NCI-H2227 (cell line): Measurements from ENCODE around the gene SOS2.
"Not testable (repeated sequence)": the region's sequence is repeated elsewhere in the genome, so short reads cannot be mapped to it uniquely, and the experiment has no call there.

Source experiments
- DNase-seq: peaks from one replicate; lab custom pipeline; 2025; ENCODE audit not compliant: unreplicated experiment; lab: John Stamatoyannopoulos, UW

Gene SOS2

GRCh38 chr14:50228313-50228712, 3.1 kb downstream of the SOS2 start:
- no peak for DNase-seq

- DNase-seq = peak; percentile 3
These were observed 5.4 kb downstream of the SOS2 start for GRCh38 chr14:50225974-50226297.

- no peak for DNase-seq
These were observed 6.1 kb downstream of the SOS2 start for GRCh38 chr14:50225067-50225973.

- no peak for DNase-seq
These were observed 9.2 kb downstream of the SOS2 start for GRCh38 chr14:50222055-50222613.

- no peak for DNase-seq
These were observed 12.9 kb downstream of the SOS2 start for GRCh38 chr14:50218501-50218900.

- DNase-seq = no peak
These were observed 16.0 kb downstream of the SOS2 start for GRCh38 chr14:50215416-50215815.

GRCh38 chr14:50213795-50214194, 17.6 kb downstream of the SOS2 start:
- no peak for DNase-seq

- no peak for DNase-seq
These were observed 18.7 kb downstream of the SOS2 start for GRCh38 chr14:50212726-50213125.

- no peak for DNase-seq
These were observed 21.3 kb downstream of the SOS2 start for GRCh38 chr14:50210074-50210473.

- DNase-seq = no peak
These were observed 32.9 kb downstream of the SOS2 start for GRCh38 chr14:50198499-50198898.

GRCh38 chr14:50191499-50191898, 39.9 kb downstream of the SOS2 start:
- DNase-seq = no peak

- no peak for DNase-seq
These were observed 45.3 kb downstream of the SOS2 start for GRCh38 chr14:50186107-50186506.

- no peak for DNase-seq
These were observed 57.5 kb downstream of the SOS2 start for GRCh38 chr14:50173891-50174290.

GRCh38 chr14:50171895-50172294, 59.5 kb downstream of the SOS2 start:
- DNase-seq = no peak

GRCh38 chr14:50167381-50167780, 64.0 kb downstream of the SOS2 start:
- not testable (repeated sequence) for DNase-seq

GRCh38 chr14:50156111-50156510, 75.3 kb downstream of the SOS2 start:
- no peak for DNase-seq

GRCh38 chr14:50148799-50149198, 82.6 kb downstream of the SOS2 start:
- no peak for DNase-seq

GRCh38 chr14:50139192-50139591, 92.2 kb downstream of the SOS2 start:
- DNase-seq = no peak

- DNase-seq = no peak
These were observed 103.6 kb downstream of the SOS2 start for GRCh38 chr14:50127802-50128201.

GRCh38 chr14:50123062-50123461, 108.3 kb downstream of the SOS2 start:
- DNase-seq = peak; percentile 74

GRCh38 chr14:50122291-50122690, 109.1 kb downstream of the SOS2 start:
- peak; percentile 4 for DNase-seq

GRCh38 chr14:50121486-50121885, 109.9 kb downstream of the SOS2 start:
- no peak for DNase-seq

- no peak for DNase-seq
These were observed 113.9 kb downstream of the SOS2 start for GRCh38 chr14:50117456-50117855.
